Calu3 (cell line): ENCODE measurements around the gene OR13J1. TPM values are rescaled to one million over a fixed set of nuclear protein-coding genes. Genes with fewer than 3 reads are reported as not detected.
"Not testable (repeated sequence)": the region's sequence is repeated elsewhere in the genome, so short reads cannot be mapped to it uniquely, and the experiment has no call there.

Source experiments
- BruUV-seq: library from RNA; stranded (reverse); fragments of 400-500 nt; replicated peaks from 2 replicates; lab custom pipeline; 2021; lab: Mats Ljungman, UMichigan
- CTCF ChIA-PET: fragments of 300-600 bp; sonication (Branson Sonifier 250); formaldehyde crosslinking; loops from one replicate; lab custom pipeline; 2022; ENCODE audit warnings: antibody characterized with exemption; lab: Charles Lee
- DNase-seq: peaks from one replicate; pipeline ENCODE4 v3.0.0; 2022
- H3K27ac Mint-ChIP-seq: one replicate; pipeline ENCODE4 v1.8.0; 2022; ENCODE audit warnings: mixed read lengths; ENCODE audit not compliant: unreplicated experiment
- H3K27me3 Mint-ChIP-seq: one replicate; pipeline ENCODE4 v1.8.0; 2022; ENCODE audit warnings: mixed read lengths; ENCODE audit not compliant: unreplicated experiment
- H3K36me3 Mint-ChIP-seq: one replicate; pipeline ENCODE4 v1.8.0; 2022; ENCODE audit warnings: mild to moderate bottlenecking, moderate library complexity, mixed read lengths; ENCODE audit not compliant: insufficient read depth, unreplicated experiment
- H3K4me1 Mint-ChIP-seq: one replicate; pipeline ENCODE4 v1.8.0; 2022; ENCODE audit warnings: mild to moderate bottlenecking, low read depth, mixed read lengths; ENCODE audit not compliant: unreplicated experiment
- H3K4me3 Mint-ChIP-seq: one replicate; pipeline ENCODE4 v1.8.0; 2022; ENCODE audit warnings: mild to moderate bottlenecking, low read depth, moderate library complexity, mixed read lengths; ENCODE audit not compliant: unreplicated experiment
- H3K9me3 Mint-ChIP-seq: one replicate; pipeline ENCODE4 v1.8.0; 2022; ENCODE audit warnings: low read depth, mixed read lengths; ENCODE audit not compliant: unreplicated experiment
- CTCF ChIP-seq: fragments of 200-600 bp; IDR thresholded peaks from one replicate; pipeline ENCODE4 v1.8.0; 2022; ENCODE audit warnings: antibody characterized with exemption; ENCODE audit not compliant: unreplicated experiment
- intact Hi-C: fragments of 100-400 bp; cut with micrococcal nuclease; formaldehyde crosslinking; loops from one replicate; pipeline ENCODE4 v1.10.0; 2022; ENCODE audit not compliant: unreplicated experiment
- total RNA-seq: library from RNA; stranded (reverse); gene quantifications from 2 replicates; pipeline ENCODE4 v1.2.3, GENCODE V29; 2022

OR13J1 gene
- total RNA-seq, 1 experiment from 2014 or later, result not detected

DNA sequence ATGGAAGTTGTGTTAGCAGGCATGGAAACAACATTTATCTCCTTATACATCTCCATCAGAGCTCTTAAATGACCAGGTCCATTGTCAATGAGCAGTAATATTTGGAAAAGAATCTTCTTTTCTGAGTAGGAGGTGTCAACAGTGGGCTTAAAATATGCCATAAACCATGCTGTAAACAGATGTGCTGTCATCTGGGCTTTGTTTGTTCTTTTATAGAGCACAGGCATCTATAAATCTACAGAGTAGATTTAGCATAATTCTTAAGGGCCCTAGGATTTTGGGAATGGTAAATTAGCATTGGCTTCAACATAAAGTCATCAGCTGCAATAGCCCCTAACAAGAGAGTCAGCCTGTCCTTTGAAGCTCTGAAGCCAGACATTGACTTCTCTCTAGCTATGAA is 28.1 kb upstream of the OR13J1 start:
- intact Hi-C loops, result no loop called here
- CTCF ChIA-PET, result no interaction called here
- no peak for TF ChIP-seq CTCF
- peaks cover 12% of the 10 kb centered on the region for H3K27me3 Mint-ChIP-seq
- H3K36me3 Mint-ChIP-seq, result no peaks in the 10 kb centered on the region
- no peaks in the 10 kb centered on the region for H3K4me1 Mint-ChIP-seq
- no TSS peak for BruUV-seq
- H3K9me3 Mint-ChIP-seq, result no peaks in the 10 kb centered on the region
- DNase-seq, result no peak
- no peak overlapping the region for H3K4me3 Mint-ChIP-seq
- no peak overlapping the region for H3K27ac Mint-ChIP-seq

DNA sequence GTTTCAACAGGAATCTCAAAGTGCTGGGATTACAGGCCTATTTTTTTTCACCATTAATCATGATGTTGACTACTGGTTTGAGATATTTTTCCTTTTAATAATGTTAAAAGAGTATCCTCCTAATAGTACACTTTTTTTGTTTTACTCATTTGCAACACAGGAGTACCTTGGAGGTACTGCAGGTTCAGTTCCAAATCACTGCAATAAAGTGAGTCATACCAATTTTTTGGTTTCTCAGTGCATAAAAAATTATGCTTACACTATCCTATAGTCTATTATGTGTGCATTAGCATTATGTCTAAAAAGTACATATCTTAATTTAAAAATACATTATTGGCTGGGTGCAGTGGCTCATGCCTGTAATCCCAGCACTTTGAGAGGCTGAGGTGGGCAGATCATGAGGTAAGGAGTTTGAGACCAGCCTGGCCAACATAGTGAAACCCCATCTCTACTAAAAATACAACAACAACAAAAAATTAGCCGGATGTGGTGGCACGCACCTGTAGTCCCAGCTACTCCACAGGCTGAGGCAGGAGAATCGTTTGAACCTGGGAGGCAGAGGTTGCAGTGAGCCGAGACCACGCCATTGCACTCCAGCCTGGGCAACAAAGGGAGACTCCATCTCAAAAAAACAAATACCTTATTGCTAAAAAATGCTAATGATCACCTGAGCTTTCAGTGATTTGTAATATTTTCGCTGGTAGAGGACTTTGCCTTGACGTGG is 27.3 kb upstream of the OR13J1 start:
- intact Hi-C loops, DNase-seq, H3K4me1 Mint-ChIP-seq, CTCF ChIA-PET, H3K27ac Mint-ChIP-seq, H3K9me3 Mint-ChIP-seq, H3K36me3 Mint-ChIP-seq, H3K4me3 Mint-ChIP-seq, BruUV-seq: not testable (repeated sequence)
- peaks cover 13% of the 10 kb centered on the region for H3K27me3 Mint-ChIP-seq

DNA sequence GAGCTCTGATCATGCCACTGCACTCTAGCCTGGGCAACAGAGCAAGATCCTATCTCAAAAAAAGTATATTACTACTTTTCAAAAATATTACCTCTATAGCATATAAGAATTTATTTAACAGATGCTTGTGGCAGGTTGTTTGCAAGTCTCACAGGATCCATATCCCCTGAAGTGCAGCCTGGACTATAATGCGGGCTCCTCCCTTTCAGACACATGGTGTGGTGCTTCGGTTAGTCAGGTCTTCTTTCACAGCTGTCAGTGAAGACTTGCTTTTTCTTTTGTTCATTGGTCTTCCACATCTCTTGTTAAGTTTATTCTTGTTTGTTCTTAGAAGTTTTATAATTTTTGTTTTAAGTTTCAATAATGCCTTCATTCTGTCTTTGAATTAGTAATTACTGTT is 26.4 kb upstream of the OR13J1 start:
- BruUV-seq, result no TSS peak
- no peak overlapping the region for H3K27ac Mint-ChIP-seq

DNA sequence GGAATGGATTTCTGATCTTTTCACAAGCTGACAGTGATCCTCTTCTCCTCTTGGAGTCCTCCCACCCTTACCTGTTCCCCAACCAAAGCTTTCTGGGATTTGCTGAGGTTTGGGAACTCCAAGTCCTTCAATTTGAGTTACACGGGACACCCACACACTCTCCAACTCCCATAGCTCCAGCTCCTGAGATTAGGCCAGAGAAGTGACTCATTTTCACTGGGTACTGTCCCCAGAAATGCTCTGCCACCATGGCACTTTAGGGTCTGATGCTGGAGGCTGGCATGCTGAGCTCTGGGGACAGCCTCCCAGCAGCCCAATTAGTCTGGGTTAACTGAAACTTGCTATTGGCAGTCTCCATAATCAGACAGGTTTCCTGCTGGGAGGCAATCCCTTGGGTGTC is 21.9 kb upstream of the OR13J1 start:
- no peaks in the 10 kb centered on the region for H3K4me1 Mint-ChIP-seq
- no peaks in the 10 kb centered on the region for H3K9me3 Mint-ChIP-seq
- no TSS peak for BruUV-seq
- DNase-seq, result no peak
- CTCF ChIA-PET, result interaction anchor here (1.2 kb wide), 1 partner anchor 10 kb away, joined by 3 read pairs; no protein-coding TSS in a partner anchor
- H3K27me3 Mint-ChIP-seq, result peaks cover 13% of the 10 kb centered on the region
- no peak overlapping the region for H3K4me3 Mint-ChIP-seq
- H3K36me3 Mint-ChIP-seq, result no peaks in the 10 kb centered on the region
- TF ChIP-seq CTCF, result no peak
- intact Hi-C loops, result no loop called here
- H3K27ac Mint-ChIP-seq, result no peak overlapping the region

More for the DNA sequence above, 26.4 kb upstream of the OR13J1 start:
- no peak for TF ChIP-seq CTCF
- Mint-ChIP-seq H3K9me3 (no peaks in the 10 kb centered on the region), H3K27me3 (peaks cover 13% of the 10 kb centered on the region), H3K36me3 (no peaks in the 10 kb centered on the region), H3K4me1 (no peaks in the 10 kb centered on the region), H3K4me3 (no peak overlapping the region)
- intact Hi-C loops, result no loop called here
- no peak for DNase-seq
- CTCF ChIA-PET, result no interaction called here

DNA sequence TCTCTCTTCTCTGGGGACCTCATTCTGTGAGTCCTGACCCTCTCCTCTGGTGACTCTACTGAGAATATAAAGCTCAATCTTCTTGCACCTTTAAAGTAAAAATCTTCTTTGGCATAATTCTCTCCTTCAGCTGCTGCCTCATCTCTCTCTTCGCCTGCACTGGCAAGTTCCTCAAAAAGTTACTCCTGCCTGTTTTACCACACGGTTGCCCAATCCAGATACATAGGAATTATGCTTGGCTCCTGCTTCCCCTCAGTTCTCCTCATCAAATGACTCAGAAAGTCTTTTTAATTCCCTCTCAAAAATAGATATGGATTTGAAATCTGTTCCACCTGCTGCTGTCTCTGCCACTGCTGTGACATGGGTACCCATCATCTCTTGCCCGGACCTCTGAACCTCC is 21.4 kb upstream of the OR13J1 start:
- CTCF ChIA-PET, result interaction anchor here (1.2 kb wide), 1 partner anchor 9 kb away, joined by 3 read pairs; no protein-coding TSS in a partner anchor
- H3K9me3 Mint-ChIP-seq, result no peaks in the 10 kb centered on the region
- no peaks in the 10 kb centered on the region for H3K4me1 Mint-ChIP-seq
- peaks cover 13% of the 10 kb centered on the region for H3K27me3 Mint-ChIP-seq
- no peak overlapping the region for H3K4me3 Mint-ChIP-seq
- intact Hi-C loops, result no loop called here
- DNase-seq, result no peak
- BruUV-seq, result no TSS peak
- no peaks in the 10 kb centered on the region for H3K36me3 Mint-ChIP-seq
- no peak overlapping the region for H3K27ac Mint-ChIP-seq
- TF ChIP-seq CTCF, result no peak

DNA sequence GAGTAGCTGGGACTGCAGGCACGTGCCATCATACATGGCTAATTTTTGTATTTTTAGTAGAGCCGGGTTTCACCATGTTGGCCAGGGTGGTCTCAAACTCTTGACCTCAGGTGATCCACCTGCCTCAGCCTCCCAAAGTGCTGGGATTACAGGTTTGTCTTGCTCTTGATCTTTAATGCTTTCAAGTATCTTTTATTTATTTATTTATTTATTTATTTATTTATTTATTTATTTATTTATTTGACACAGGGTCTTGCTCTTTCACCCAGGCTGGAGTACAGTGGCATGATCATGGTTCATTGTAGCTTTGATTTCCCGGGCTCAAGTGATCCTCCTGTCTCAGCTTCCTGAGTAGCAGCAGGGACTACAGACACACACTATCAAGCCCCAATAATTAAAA is 14.7 kb upstream of the OR13J1 start:
- H3K9me3 Mint-ChIP-seq, H3K4me1 Mint-ChIP-seq, intact Hi-C loops, H3K4me3 Mint-ChIP-seq, DNase-seq, H3K27ac Mint-ChIP-seq, BruUV-seq, H3K36me3 Mint-ChIP-seq, CTCF ChIA-PET, H3K27me3 Mint-ChIP-seq: not testable (repeated sequence)
